PC-9 (cell line): ENCODE measurements around the gene SNPH. TPM values are rescaled to one million over a fixed set of nuclear protein-coding genes. Genes with fewer than 3 reads are reported as not detected.

Experiments used
- BruUV-seq: library from RNA; stranded (reverse); fragments of 400-500 nt; replicated peaks from 2 replicates; lab custom pipeline; 2021; lab: Mats Ljungman, UMichigan
- CTCF ChIA-PET: fragments of 300-600 bp; sonication (Branson Sonifier 250); formaldehyde crosslinking; loops from one replicate; lab custom pipeline; 2022; ENCODE audit warnings: antibody characterized with exemption; lab: Charles Lee
- POLR2A ChIA-PET: fragments of 300-600 bp; sonication (Branson Sonifier 250); formaldehyde crosslinking; loops from one replicate; lab custom pipeline; 2022; ENCODE audit warnings: antibody characterized with exemption; ENCODE audit not compliant: unreplicated experiment; lab: Charles Lee
- DNase-seq, 2 experiments: peaks; one replicate each; pipeline versions ENCODE4 v3.0.0 to v3.0.0-alpha.2; 2015 to 2022; ENCODE audit warnings: mixed read lengths in 1 of 2
- H2AFZ ChIP-seq: fragments of 200-600 bp; sonication (generic); 2 replicates; pipeline ENCODE4 v1.8.1; 2017; ENCODE audit warnings: antibody characterized with exemption
- H3F3A ChIP-seq: fragments of 200-600 bp; sonication (generic); 2 replicates; pipeline ENCODE4 v1.8.1; 2017; ENCODE audit warnings: antibody characterized with exemption, mild to moderate bottlenecking, low read depth; ENCODE audit not compliant: insufficient read depth
- H3K27ac ChIP-seq: fragments of 200-600 bp; sonication (generic); 2 replicates; pipeline ENCODE4 v1.6.1; 2016; ENCODE audit warnings: mixed run types
- H3K27me3 ChIP-seq: fragments of 200-600 bp; sonication (generic); 2 replicates; pipeline ENCODE4 v1.6.1; 2016; ENCODE audit warnings: low read depth, mixed run types; ENCODE audit not compliant: insufficient read depth
- H3K36me3 ChIP-seq: fragments of 200-600 bp; sonication (generic); 2 replicates; pipeline ENCODE4 v1.6.1; 2016; ENCODE audit warnings: low read depth, mixed run types
- H3K4me1 ChIP-seq: fragments of 200-600 bp; sonication (generic); replicated peaks from 2 replicates; pipeline ENCODE4 v1.6.1; 2016; ENCODE audit warnings: mixed run types; ENCODE audit not compliant: insufficient read depth
- H3K4me2 ChIP-seq: fragments of 200-600 bp; sonication (generic); 2 replicates; pipeline ENCODE4 v1.6.1; 2017; ENCODE audit warnings: mixed run types
- H3K4me3 ChIP-seq: fragments of 200-600 bp; sonication (generic); 2 replicates; pipeline ENCODE4 v1.6.1; 2016; ENCODE audit warnings: mixed run types
- H3K79me2 ChIP-seq: fragments of 200-600 bp; sonication (generic); 2 replicates; pipeline ENCODE4 v1.6.1; 2017; ENCODE audit warnings: low read depth, mixed run types
- H3K9me2 ChIP-seq: fragments of 200-600 bp; sonication (generic); 2 replicates; pipeline ENCODE4 v1.8.1; 2017; ENCODE audit warnings: mild to moderate bottlenecking; ENCODE audit not compliant: insufficient read depth
- H3K9me3 ChIP-seq: fragments of 200-600 bp; sonication (generic); 2 replicates; pipeline ENCODE4 v1.8.1; 2016; ENCODE audit warnings: low read depth; ENCODE audit not compliant: insufficient read depth
- H4K20me1 ChIP-seq: fragments of 200-600 bp; sonication (generic); 2 replicates; pipeline ENCODE4 v1.8.1; 2017; ENCODE audit not compliant: insufficient read depth
- CTCF ChIP-seq: fragments of 200-600 bp; sonication (generic); conservative IDR thresholded peaks from 2 replicates; pipeline ENCODE4 v1.6.1; 2017; ENCODE audit warnings: mixed run types, antibody characterized with exemption, mild to moderate bottlenecking, moderate library complexity
- EZH2 ChIP-seq: fragments of 200-600 bp; sonication (generic); IDR thresholded peaks from 2 replicates; pipeline ENCODE4 v1.8.0; 2017; ENCODE audit warnings: antibody characterized with exemption, low read depth
- intact Hi-C: fragments of 100-400 bp; cut with micrococcal nuclease; formaldehyde crosslinking; loops from one replicate; pipeline ENCODE4 v1.10.0; 2022; ENCODE audit not compliant: unreplicated experiment
- total RNA-seq: library from RNA; stranded (reverse); gene quantifications from 2 replicates; pipeline ENCODE4 v1.2.3, GENCODE V29; 2021

Gene SNPH
- total RNA-seq, 1 experiment from 2014 or later, result 3.4 TPM

GRCh38 chr20:1345756-1346093 is 79.6 kb downstream of the SNPH start:
- no peaks in the 10 kb centered on the region for H3F3A ChIP-seq
- H3K27me3 ChIP-seq, result no peaks in the 10 kb centered on the region
- ChIA-PET CTCF (no interaction called here), POLR2A (no interaction called here)
- TF ChIP-seq EZH2, result no peak
- TF ChIP-seq CTCF, result no peak
- peaks cover 12% of the 10 kb centered on the region; the same call in 1 of the 2 replicates for H3K9me3 ChIP-seq
- peaks cover 6% of the 10 kb centered on the region; the same call in 1 of the 2 replicates for H4K20me1 ChIP-seq
- intact Hi-C loops, result no loop called here
- no peak overlapping the region for H3K27ac ChIP-seq
- H3K4me2 ChIP-seq, result no peak overlapping the region
- no peaks in the 10 kb centered on the region for H3K4me1 ChIP-seq
- H3K4me3 ChIP-seq, result no peak overlapping the region
- no peak overlapping the region for H2AFZ ChIP-seq
- H3K79me2 ChIP-seq, result no peaks in the 10 kb centered on the region
- BruUV-seq, result no TSS peak
- DNase-seq, result no peak
- H3K9me2 ChIP-seq, result no peaks in the 10 kb centered on the region
- peaks cover 10% of the 10 kb centered on the region; the same call in 1 of the 2 replicates for H3K36me3 ChIP-seq

GRCh38 chr20:1346315-1346969 is 80.3 kb downstream of the SNPH start:
- peaks cover 12% of the 10 kb centered on the region for H3K9me3 ChIP-seq
- CTCF ChIA-PET, result interaction anchor here (0.5 kb wide), 1 partner anchor 660 kb away, joined by 3 read pairs; no protein-coding TSS in a partner anchor

GRCh38 chr20:1353956-1354355 is 87.9 kb downstream of the SNPH start:
- Histone ChIP-seq H3K4me2 (no peak overlapping the region), H3K9me2 (no peaks in the 10 kb centered on the region), H3K4me3 (no peak overlapping the region), H3K27ac (no peak overlapping the region), H3K4me1 (no peaks in the 10 kb centered on the region), H3K27me3 (no peaks in the 10 kb centered on the region), H2AFZ (no peak overlapping the region), H3F3A (no peaks in the 10 kb centered on the region; the same call in 1 of the 2 replicates), H3K79me2 (0 out of 2 replicates have a peak, but pooled peaks cover 9% of the 10 kb centered on the region), H3K9me3 (no peaks in the 10 kb centered on the region; the same call in none of the 2 replicates), H3K36me3 (peaks cover 52% of the 10 kb centered on the region), H4K20me1 (no peaks in the 10 kb centered on the region)
- no TSS peak for BruUV-seq
- ChIA-PET CTCF (no interaction called here), POLR2A (no interaction called here)
- DNase-seq, result no peak
- no peak for TF ChIP-seq CTCF
- TF ChIP-seq EZH2, result no peak
- intact Hi-C loops, result no loop called here

More at GRCh38 chr20:1346315-1346969, 80.3 kb downstream of the SNPH start:
- Histone ChIP-seq H3K4me3 (no peak overlapping the region), H3K4me2 (no peak overlapping the region), H3K27ac (no peak overlapping the region), H3F3A (no peaks in the 10 kb centered on the region; the same call in 1 of the 2 replicates), H3K36me3 (peaks cover 17% of the 10 kb centered on the region; the same call in 1 of the 2 replicates), H3K79me2 (no peaks in the 10 kb centered on the region), H3K9me2 (no peaks in the 10 kb centered on the region), H3K27me3 (no peaks in the 10 kb centered on the region), H2AFZ (no peak overlapping the region), H4K20me1 (peaks cover 6% of the 10 kb centered on the region; the same call in 1 of the 2 replicates), H3K4me1 (no peaks in the 10 kb centered on the region)
- intact Hi-C loops, result no loop called here
- POLR2A ChIA-PET, result no interaction called here
- TF ChIP-seq CTCF (no peak), EZH2 (no peak)
- no TSS peak for BruUV-seq
- no peak for DNase-seq
